B cell (primary cell): ENCODE results near the gene RASA3. TPM values are rescaled to one million over a fixed set of nuclear protein-coding genes. Genes with fewer than 3 reads are reported as not detected.

ENCODE experiments used
- ATAC-seq: fragments of 200-7000 bp; cut with Tn5 transposase; one replicate; pipeline ENCODE4 v1.10.0; 2021; ENCODE audit warnings: low read depth, mild to moderate bottlenecking, moderate number of reproducible peaks, moderate library complexity
- CTCF ChIA-PET: fragments of 350-600 bp; sonication (Branson Sonifier 250); formaldehyde crosslinking; loops from one replicate; lab custom pipeline; 2021; ENCODE audit warnings: antibody characterized with exemption, inconsistent platforms; lab: Charles Lee
- POLR2A ChIA-PET: fragments of 350-600 bp; sonication (Branson Sonifier 250); formaldehyde crosslinking; loops from one replicate; lab custom pipeline; 2021; ENCODE audit warnings: antibody characterized with exemption; lab: Charles Lee
- DNase-seq: peaks from one replicate; pipeline ENCODE4 v3.0.0; 2013
- H2AFZ ChIP-seq: 2 replicates; pipeline ENCODE4 v1.6.1; 2012; ENCODE audit warnings: mild to moderate bottlenecking, low read depth, low read length; ENCODE audit not compliant: insufficient read depth, poor library complexity, severe bottlenecking
- H3K27ac ChIP-seq, 2 donors: 1 replicate in 1 of 2; 2 replicates in 1 of 2; pipeline ENCODE4 v1.5.1; 2012 to 2013; ENCODE audit warnings: low read length in 2 of 2, mild to moderate bottlenecking in 2 of 2, moderate library complexity in 1 of 2
- H3K27me3 ChIP-seq, 4 experiments: fragments of 200-600 bp in 1 of 4; sonication (generic) in 1 of 4; replicated peaks in 1 of 4; 1 replicate in 2 of 4; 2 replicates in 2 of 4; pipeline versions ENCODE4 v1.6.1 to v1.7.0; 2013 to 2016; ENCODE audit warnings: low read length in 3 of 4, mild to moderate bottlenecking in 2 of 4, mixed read lengths in 1 of 4, moderate library complexity in 1 of 4; ENCODE audit not compliant: insufficient read depth in 4 of 4, control insufficient read depth in 3 of 4; ENCODE audit errors: control extremely low read depth in 1 of 4
- H3K36me3 ChIP-seq, 2 experiments: replicated peaks in 1 of 2; 1 replicate in 1 of 2; 2 replicates in 1 of 2; pipeline versions ENCODE4 v1.6.1 to v1.7.1; 2013; ENCODE audit warnings: low read length in 1 of 2; ENCODE audit not compliant: insufficient read depth in 2 of 2, control insufficient read depth in 1 of 2; ENCODE audit errors: control extremely low read depth in 1 of 2, extremely low read depth in 1 of 2
- H3K4me1 ChIP-seq, 2 donors: fragments of 200-600 bp in 1 of 2; sonication (generic) in 1 of 2; 1 replicate in 1 of 2; 2 replicates in 1 of 2; pipeline versions ENCODE4 v1.5.1 to v1.6.1; 2013 to 2017; ENCODE audit warnings: low read length in 2 of 2; ENCODE audit not compliant: control insufficient read depth in 2 of 2, insufficient read depth in 2 of 2
- H3K4me2 ChIP-seq: replicated peaks from 2 replicates; pipeline ENCODE3; 2012; ENCODE audit warnings: mild to moderate bottlenecking, low read depth, low read length; ENCODE audit not compliant: poor library complexity, severe bottlenecking
- H3K4me3 ChIP-seq, 5 experiments: fragments of 200-600 bp in 1 of 5; sonication (generic) in 1 of 5; 1 replicate in 3 of 5; 2 replicates in 2 of 5; pipeline versions ENCODE4 v1.5.1 to v1.7.0; 2011 to 2016; ENCODE audit warnings: low read length in 4 of 5, mild to moderate bottlenecking in 4 of 5, low read depth in 2 of 5, control low read depth in 1 of 5, moderate library complexity in 1 of 5; ENCODE audit not compliant: insufficient read depth in 1 of 5; ENCODE audit errors: control extremely low read depth in 1 of 5, extremely low read depth in 1 of 5
- H3K79me2 ChIP-seq: fragments of 200-600 bp; sonication (generic); one replicate; pipeline ENCODE4 v1.6.0; 2016; ENCODE audit warnings: low read length; ENCODE audit not compliant: control insufficient read depth, insufficient read depth
- H3K9ac ChIP-seq: fragments of 200-600 bp; sonication (generic); 2 replicates; pipeline ENCODE4 v1.6.1; 2017; ENCODE audit warnings: mild to moderate bottlenecking, low read length, moderate library complexity
- H3K9me3 ChIP-seq, 3 donors: one replicate each; pipeline versions ENCODE4 v1.6.1 to v1.7.1; 2013; ENCODE audit warnings: low read length in 2 of 3; ENCODE audit not compliant: control insufficient read depth in 2 of 3, insufficient read depth in 1 of 3; ENCODE audit errors: control extremely low read depth in 1 of 3
- H4K20me1 ChIP-seq: 2 replicates; pipeline ENCODE4 v1.6.0; 2012; ENCODE audit warnings: mild to moderate bottlenecking, low read length; ENCODE audit not compliant: insufficient read depth, control insufficient read depth, poor library complexity, severe bottlenecking
- H3K27ac Mint-ChIP-seq: one replicate; pipeline ENCODE4 v1.8.0; 2021; ENCODE audit warnings: mixed read lengths
- H3K27me3 Mint-ChIP-seq: one replicate; pipeline ENCODE4 v1.8.0; 2021; ENCODE audit warnings: mixed read lengths
- H3K4me1 Mint-ChIP-seq: one replicate; pipeline ENCODE4 v1.8.0; 2021; ENCODE audit warnings: mixed read lengths
- H3K4me3 Mint-ChIP-seq: one replicate; pipeline ENCODE4 v1.8.0; 2021; ENCODE audit warnings: mixed read lengths
- H3K9me3 Mint-ChIP-seq: one replicate; pipeline ENCODE4 v1.8.0; 2022; ENCODE audit warnings: mixed read lengths; ENCODE audit not compliant: insufficient read depth
- EZH2 ChIP-seq: IDR thresholded peaks from 2 replicates; pipeline ENCODE4 v1.6.1; 2012; ENCODE audit warnings: borderline replicate concordance, low read depth, mild to moderate bottlenecking, moderate library complexity, low read length; ENCODE audit not compliant: insufficient read depth, poor library complexity, severe bottlenecking
- WGBS: methylation state at CpG from one replicate; pipeline ENCODE4 v1.1.5; 2013; ENCODE audit warnings: missing lambda C conversion rate; ENCODE audit not compliant: insufficient coverage; 5-methylcytosine and 5-hydroxymethylcytosine counted together
- intact Hi-C: fragments of 100-400 bp; cut with micrococcal nuclease; formaldehyde crosslinking; loops from one replicate; pipeline ENCODE4 v1.10.0; 2022
- polyA plus RNA-seq: library from polyadenylated mRNA; depleted of rRNA; stranded (reverse); fragments of >200 nt; gene quantifications from 2 replicates; pipeline ENCODE4 v1.2.3, GENCODE V29; 2012
- total RNA-seq, 2 donors: library from RNA; stranded (reverse); fragments of 120-200 nt in 1 of 2; gene quantifications; 1 replicate in 1 of 2; 2 replicates in 1 of 2; pipeline versions ENCODE4 v1.2.3 to v1.2.4, GENCODE V29; 2013 to 2022
- TF ChIP-seq, protein P1 (sequence below): fragments of 200-600 bp; IDR thresholded peaks from one replicate; pipeline ENCODE4 v1.8.0; 2022; ENCODE audit warnings: antibody characterized with exemption, mild to moderate bottlenecking

RASA3 gene
- total and polyA plus RNA-seq, 2 donors (not counting 1 experiment from before 2014, with no cell fraction given): 54.2 to 87.4 TPM

DNA sequence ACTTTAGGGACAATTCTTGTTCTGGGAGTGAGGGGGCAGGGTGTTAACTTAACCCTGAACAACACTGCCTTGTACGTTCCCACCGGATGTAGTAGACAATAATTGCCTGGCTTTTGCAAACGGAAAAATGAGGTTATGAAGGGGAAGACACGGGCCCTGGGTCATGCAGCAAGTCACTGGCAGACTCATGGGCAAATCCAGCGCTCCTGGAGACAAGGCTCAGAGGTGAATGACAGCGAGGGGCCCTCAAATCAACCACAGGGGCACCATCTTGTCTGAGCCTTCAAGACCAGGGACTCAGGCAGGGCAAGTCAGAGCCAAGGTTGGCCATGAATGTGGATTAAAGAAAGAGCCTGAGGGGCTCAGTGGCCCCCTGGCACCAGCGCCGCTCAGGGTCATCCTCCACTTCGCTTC, 2.8 kb downstream of the RASA3 start:
- Histone ChIP-seq H4K20me1 (peaks cover 61% of the 10 kb centered on the region), H2AFZ (no peak overlapping the region), H3K4me2 (peak overlapping the region; percentile 95), H3K27me3 (no peaks in the 10 kb centered on the region), H3K9me3 (peaks cover 0 to 7% (median 0%) of the 10 kb centered on the region in 3 donors), H3K79me2 (peaks cover 61% of the 10 kb centered on the region), H3K27ac (peak overlapping the region; percentile 81 to 90), H3K9ac (peak overlapping the region; percentile 88), H3K4me3 (peak overlapping the region in 3 of 5 experiments; percentile 82 to 95 (median 92)), H3K4me1 (peaks cover 67 to 73% of the 10 kb centered on the region in 2 donors), H3K36me3 (peaks cover 0 to 11% of the 10 kb centered on the region in 2 experiments)
- H3K4me3 Mint-ChIP-seq: peak overlapping the region; percentile 100
- H3K27ac Mint-ChIP-seq: peak overlapping the region; percentile 87
- DNase-seq: peak; percentile 39
- peaks cover 79% of the 10 kb centered on the region for H3K4me1 Mint-ChIP-seq
- TF ChIP-seq, protein P1, sequence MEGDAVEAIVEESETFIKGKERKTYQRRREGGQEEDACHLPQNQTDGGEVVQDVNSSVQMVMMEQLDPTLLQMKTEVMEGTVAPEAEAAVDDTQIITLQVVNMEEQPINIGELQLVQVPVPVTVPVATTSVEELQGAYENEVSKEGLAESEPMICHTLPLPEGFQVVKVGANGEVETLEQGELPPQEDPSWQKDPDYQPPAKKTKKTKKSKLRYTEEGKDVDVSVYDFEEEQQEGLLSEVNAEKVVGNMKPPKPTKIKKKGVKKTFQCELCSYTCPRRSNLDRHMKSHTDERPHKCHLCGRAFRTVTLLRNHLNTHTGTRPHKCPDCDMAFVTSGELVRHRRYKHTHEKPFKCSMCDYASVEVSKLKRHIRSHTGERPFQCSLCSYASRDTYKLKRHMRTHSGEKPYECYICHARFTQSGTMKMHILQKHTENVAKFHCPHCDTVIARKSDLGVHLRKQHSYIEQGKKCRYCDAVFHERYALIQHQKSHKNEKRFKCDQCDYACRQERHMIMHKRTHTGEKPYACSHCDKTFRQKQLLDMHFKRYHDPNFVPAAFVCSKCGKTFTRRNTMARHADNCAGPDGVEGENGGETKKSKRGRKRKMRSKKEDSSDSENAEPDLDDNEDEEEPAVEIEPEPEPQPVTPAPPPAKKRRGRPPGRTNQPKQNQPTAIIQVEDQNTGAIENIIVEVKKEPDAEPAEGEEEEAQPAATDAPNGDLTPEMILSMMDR: no peak
- no peak for TF ChIP-seq EZH2
- no peaks in the 10 kb centered on the region for H3K27me3 Mint-ChIP-seq
- CTCF ChIA-PET: interaction anchor here (1.1 to 3.2 kb wide), 4 partner anchors 11 to 97 kb away, joined by 3 to 13 read pairs (median 4); no protein-coding TSS in a partner anchor
- no peak for ATAC-seq
- 79% methylated on average over 9 of the region's 9 CpGs for WGBS
- POLR2A ChIA-PET: interaction anchor here (1.6 kb wide), 2 partner anchors 17 to 19 kb away, joined by 4 to 5 read pairs; no protein-coding TSS in a partner anchor
- no peaks in the 10 kb centered on the region for H3K9me3 Mint-ChIP-seq
- intact Hi-C loops: loop anchor here (1.0 to 5.0 kb wide), 3 partner anchors 11 to 312 kb away; no protein-coding TSS in a partner anchor
